ENCODE results near the gene FGD3. TPM values are rescaled to one million over a fixed set of nuclear protein-coding genes. Genes with fewer than 3 reads are reported as not detected.

The FGD3 gene
- total and polyA plus RNA-seq, 9 of the 15 experiments (the other 6 are each of a cell fraction or from before 2014, with no cell fraction given) = 0.07 to 1.3 (median 0.29) TPM

GRCh38 chr9:93030642-93031628, 83.6 kb downstream of the FGD3 start (continued):
- TF ChIP-seq E4F1 (CRISPR knock-in tag; IDR thresholded peaks at IDR 0.05; ENCODE audit: borderline replicate concordance) (no peak), HCFC1 (IDR thresholded peaks at IDR 0.05; ENCODE audit: low read depth, low read length) (no peak), FOXK1 (CRISPR knock-in tag; IDR thresholded peaks at IDR 0.05; ENCODE audit: borderline replicate concordance) (no peak), NR2C1 (IDR thresholded peaks at IDR 0.05) (no peak), NR2C1 (tag; IDR thresholded peaks at IDR 0.05) (no peak), ZNF79 (CRISPR knock-in tag; IDR thresholded peaks at IDR 0.05; ENCODE audit: low read depth) (no peak), NONO (IDR thresholded peaks at IDR 0.05; ENCODE audit: low read depth in 2 of 2, low read length in 1 of 2) (no peak), TAF1 (IDR thresholded peaks at IDR 0.05; ENCODE audit: control insufficient read depth, extremely low read depth, insufficient read depth, low read length, severe bottlenecking) (no peak), TFAP4 (CRISPR knock-in tag; IDR thresholded peaks at IDR 0.05; ENCODE audit: borderline replicate concordance) (no peak), KLF6 (CRISPR knock-in tag; IDR thresholded peaks at IDR 0.05; ENCODE audit: borderline replicate concordance) (no peak), LARP7 (IDR thresholded peaks at IDR 0.05) (no peak), RAD21 (CRISPR knock-in tag; conservative IDR thresholded peaks at IDR 0.05 in 1 of 2, IDR thresholded peaks at IDR 0.05 in 1 of 2) (no peak), DACH1 (IDR thresholded peaks at IDR 0.05; ENCODE audit: partially characterized antibody) (no peak)

All from K562 (cell line).